Heart left ventricle (tissue), 16 donors: ENCODE measurements around the gene SH3BP1. TPM values are rescaled to one million over a fixed set of nuclear protein-coding genes. Genes with fewer than 3 reads are reported as not detected.
"Not testable (repeated sequence)": the region's sequence is repeated elsewhere in the genome, so short reads cannot be mapped to it uniquely, and the experiment has no call there.

Source experiments
- ATAC-seq, 4 donors: fragments of 200-7000 bp; cut with Tn5 transposase; one replicate each; pipeline ENCODE4 v1.9.1; 2020 to 2022; ENCODE audit warnings: moderate library complexity in 4 of 4, mild to moderate bottlenecking in 3 of 4, moderate number of reproducible peaks in 1 of 4
- DNase-seq, 5 donors: peaks; one replicate each; pipeline ENCODE4 v3.0.0-alpha.2; 2020
- H3K27ac ChIP-seq, 12 donors: fragments of 200-600 bp; sonication (generic) in 4 of 12; one replicate each; pipeline versions ENCODE4 v1.5.0 to v1.8.0; 2016 to 2022; ENCODE audit warnings: mild to moderate bottlenecking in 2 of 12
- H3K27me3 ChIP-seq, 9 donors: fragments of 200-600 bp; sonication (generic) in 2 of 9; one replicate each; pipeline versions ENCODE4 v1.5.1 to v1.8.0; 2016 to 2022; ENCODE audit warnings: mild to moderate bottlenecking in 3 of 9
- H3K36me3 ChIP-seq, 9 donors: fragments of 200-600 bp; sonication (generic) in 2 of 9; one replicate each; pipeline versions ENCODE4 v1.5.0 to v1.8.0; 2018 to 2022; ENCODE audit warnings: mild to moderate bottlenecking in 2 of 9
- H3K4me1 ChIP-seq, 12 donors: fragments of 200-600 bp; sonication (generic) in 4 of 12; one replicate each; pipeline versions ENCODE4 v1.5.0 to v1.8.0; 2016 to 2022; ENCODE audit warnings: mild to moderate bottlenecking in 3 of 12
- H3K4me3 ChIP-seq, 12 donors: fragments of 200-600 bp; sonication (generic) in 4 of 12; one replicate each; pipeline versions ENCODE4 v1.5.0 to v1.8.0; 2017 to 2022; ENCODE audit warnings: mild to moderate bottlenecking in 9 of 12, moderate library complexity in 4 of 12
- H3K9me3 ChIP-seq, 12 donors: fragments of 200-600 bp; sonication (generic) in 4 of 12; one replicate each; pipeline versions ENCODE4 v1.5.0 to v1.8.0; 2016 to 2022; ENCODE audit warnings: mild to moderate bottlenecking in 1 of 12
- POLR2A ChIP-seq, 2 donors: fragments of 450-650 bp; IDR thresholded peaks; one replicate each; pipeline ENCODE4 v1.6.1; 2017; ENCODE audit warnings: antibody characterized with exemption in 2 of 2, mild to moderate bottlenecking in 2 of 2, moderate library complexity in 2 of 2
- WGBS, 4 donors: extraction: QIAGEN DNeasy Blood & Tissue Kit in 2 of 4; methylation state at CpG; one replicate each; pipeline versions ENCODE4 v1.1.5 to v1.1.7; 2013 to 2018; 5-methylcytosine and 5-hydroxymethylcytosine counted together
- intact Hi-C, 10 donors: fragments of 100-400 bp; cut with DNase I; formaldehyde crosslinking; loops; one replicate each; pipeline versions ENCODE4 v1.11.1 to v1.14.2; 2022
- polyA plus RNA-seq, 2 donors: library from polyadenylated mRNA; stranded (reverse); fragments of 200-250 nt; gene quantifications; one replicate each; pipeline ENCODE4 v1.2.3, GENCODE V29; 2013
- total RNA-seq, 9 donors: library from RNA; depleted of rRNA in 2 of 9; stranded (reverse); fragments of >200 nt in 2 of 9; fragmentation: NEBNext Ultra II Directional in 3 of 9; extraction: Animal tissue kit (Norgen Biotek cat#: 25700) in 3 of 9; gene quantifications; one replicate each; pipeline versions ENCODE4 v1.1.0 to v1.2.4, GENCODE V29; 2016 to 2023
- TF ChIP-seq, protein P1 (sequence below), 12 donors: fragments of 200-600 bp; sonication (generic) in 4 of 12; IDR thresholded peaks; one replicate each; pipeline versions ENCODE4 v1.5.0 to v1.8.0; 2018 to 2022; ENCODE audit warnings: antibody characterized with exemption in 12 of 12, mild to moderate bottlenecking in 5 of 12
- donor health status: ischemic (EF 13 %, LVEDD 7.1; RV severe dilation, severe dysfunction).
- donor health status: healthy with polysubstance abuse.
- donor health status: DM: no; HTN: yes; CAD: no.
- donor health status: DM: no; HTN: no; CAD: no.
- donor health status: ischemic (EF 25% LVEDD 6.9; RV normal size, moderate dysfunction).
- donor health status: ischemic (EF 25% LVEDD 5.7; RV mildly dilated, moderate dysfunction).
- donor health status: healthy.
- donor health status: DM: yes; HTN: yes; CAD: no.
- donor health status: ischemic (EF 35%, LVEDD 5.7; RV mildly dilated, moderate dysfunction).
- donor health status: nonischemic (EF 11% LVEDD 7.7; RV severe dilation, severe dysfunction).
- donor health status: DM: yes; HTN: yes; CAD: no.
- donor health status: PGD.
- donor health status: ischemic (EF 29% LVEDD 5.4; RV normal size, mild dysfunction).
- donor health status: nonischemic (EF 23%, LVEDD 6.1; RV moderate dilation, normal function).

SH3BP1 gene
- total and polyA plus RNA-seq, 11 donors, result 0.44 to 19.7 (median 2.0) TPM

DNA sequence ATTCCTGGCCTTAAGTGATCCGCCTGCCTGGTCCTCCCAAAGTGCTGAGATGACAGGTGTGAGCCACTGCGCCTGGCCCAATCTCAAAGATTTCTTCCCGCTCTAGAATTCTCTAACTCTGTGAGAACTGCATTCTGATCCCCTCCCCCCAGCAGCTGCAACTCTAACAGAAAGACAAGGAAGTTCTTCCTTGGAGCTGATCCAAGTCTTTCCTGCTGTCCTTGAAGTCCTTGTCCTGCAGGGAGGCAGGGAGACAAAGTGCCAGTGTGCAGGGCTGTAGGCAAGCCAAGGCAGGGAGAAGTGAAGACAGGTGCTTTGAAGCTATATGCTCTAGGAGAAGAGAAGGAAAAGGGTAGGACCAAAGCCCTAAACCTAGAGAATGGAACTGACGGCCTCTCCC, 40.3 kb upstream of the SH3BP1 start:
- Histone ChIP-seq H3K9me3 (no peaks in the 10 kb centered on the region), H3K4me1 (peaks cover 0 to 5% (median 0%) of the 10 kb centered on the region in 12 donors), H3K27ac (no peak overlapping the region), H3K27me3 (no peaks in the 10 kb centered on the region), H3K4me3 (no peak overlapping the region), H3K36me3 (no peaks in the 10 kb centered on the region)
- ATAC-seq, result peak in 1 of 4 donors; percentile 28
- DNase-seq, result peak in 1 of 5 donors; percentile 61
- intact Hi-C loops, result loop anchor here in 2 of 10 donors (10.0 kb wide), 1 partner anchor 284 kb away; no protein-coding TSS in a partner anchor
- 50 to 67% (median 60%) methylated on average over 4 of the region's 4 CpGs for WGBS, 4 donors
- TF ChIP-seq, protein P1, sequence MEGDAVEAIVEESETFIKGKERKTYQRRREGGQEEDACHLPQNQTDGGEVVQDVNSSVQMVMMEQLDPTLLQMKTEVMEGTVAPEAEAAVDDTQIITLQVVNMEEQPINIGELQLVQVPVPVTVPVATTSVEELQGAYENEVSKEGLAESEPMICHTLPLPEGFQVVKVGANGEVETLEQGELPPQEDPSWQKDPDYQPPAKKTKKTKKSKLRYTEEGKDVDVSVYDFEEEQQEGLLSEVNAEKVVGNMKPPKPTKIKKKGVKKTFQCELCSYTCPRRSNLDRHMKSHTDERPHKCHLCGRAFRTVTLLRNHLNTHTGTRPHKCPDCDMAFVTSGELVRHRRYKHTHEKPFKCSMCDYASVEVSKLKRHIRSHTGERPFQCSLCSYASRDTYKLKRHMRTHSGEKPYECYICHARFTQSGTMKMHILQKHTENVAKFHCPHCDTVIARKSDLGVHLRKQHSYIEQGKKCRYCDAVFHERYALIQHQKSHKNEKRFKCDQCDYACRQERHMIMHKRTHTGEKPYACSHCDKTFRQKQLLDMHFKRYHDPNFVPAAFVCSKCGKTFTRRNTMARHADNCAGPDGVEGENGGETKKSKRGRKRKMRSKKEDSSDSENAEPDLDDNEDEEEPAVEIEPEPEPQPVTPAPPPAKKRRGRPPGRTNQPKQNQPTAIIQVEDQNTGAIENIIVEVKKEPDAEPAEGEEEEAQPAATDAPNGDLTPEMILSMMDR (IDR thresholded peaks at IDR 0.05), result no peak
- TF ChIP-seq POLR2A (IDR thresholded peaks at IDR 0.05), result no peak

DNA sequence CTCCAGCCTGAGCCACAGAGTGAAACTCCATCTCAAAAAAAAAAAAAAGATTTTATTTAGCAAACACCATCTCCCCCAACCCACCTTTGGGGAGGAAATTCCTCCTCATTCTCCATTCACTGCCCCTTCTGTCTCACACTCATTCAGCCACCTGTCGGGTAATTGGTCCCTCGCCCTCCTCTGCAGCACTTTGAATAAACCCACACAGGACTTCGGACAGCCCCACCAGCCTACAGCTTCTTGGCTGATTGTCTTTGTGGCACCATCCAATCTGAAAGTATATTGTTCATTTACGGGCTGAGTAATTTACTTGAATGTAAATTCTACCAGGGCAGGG, 38.3 kb upstream of the SH3BP1 start:
- TF ChIP-seq, protein P1 (IDR thresholded peaks at IDR 0.05), result no peak
- no peak for TF ChIP-seq POLR2A (IDR thresholded peaks at IDR 0.05)
- H3K9me3 ChIP-seq, result no peaks in the 10 kb centered on the region
- H3K36me3 ChIP-seq, result no peaks in the 10 kb centered on the region
- H3K27me3 ChIP-seq, result no peaks in the 10 kb centered on the region
- no peak for ATAC-seq
- no peak overlapping the region for H3K4me3 ChIP-seq
- no peak for DNase-seq
- 53 to 66% (median 58%) methylated on average over 4 of the region's 4 CpGs for WGBS, 4 donors
- intact Hi-C loops, result no loop called here
- peaks cover 0 to 5% (median 0%) of the 10 kb centered on the region in 12 donors for H3K4me1 ChIP-seq
- no peak overlapping the region for H3K27ac ChIP-seq

DNA sequence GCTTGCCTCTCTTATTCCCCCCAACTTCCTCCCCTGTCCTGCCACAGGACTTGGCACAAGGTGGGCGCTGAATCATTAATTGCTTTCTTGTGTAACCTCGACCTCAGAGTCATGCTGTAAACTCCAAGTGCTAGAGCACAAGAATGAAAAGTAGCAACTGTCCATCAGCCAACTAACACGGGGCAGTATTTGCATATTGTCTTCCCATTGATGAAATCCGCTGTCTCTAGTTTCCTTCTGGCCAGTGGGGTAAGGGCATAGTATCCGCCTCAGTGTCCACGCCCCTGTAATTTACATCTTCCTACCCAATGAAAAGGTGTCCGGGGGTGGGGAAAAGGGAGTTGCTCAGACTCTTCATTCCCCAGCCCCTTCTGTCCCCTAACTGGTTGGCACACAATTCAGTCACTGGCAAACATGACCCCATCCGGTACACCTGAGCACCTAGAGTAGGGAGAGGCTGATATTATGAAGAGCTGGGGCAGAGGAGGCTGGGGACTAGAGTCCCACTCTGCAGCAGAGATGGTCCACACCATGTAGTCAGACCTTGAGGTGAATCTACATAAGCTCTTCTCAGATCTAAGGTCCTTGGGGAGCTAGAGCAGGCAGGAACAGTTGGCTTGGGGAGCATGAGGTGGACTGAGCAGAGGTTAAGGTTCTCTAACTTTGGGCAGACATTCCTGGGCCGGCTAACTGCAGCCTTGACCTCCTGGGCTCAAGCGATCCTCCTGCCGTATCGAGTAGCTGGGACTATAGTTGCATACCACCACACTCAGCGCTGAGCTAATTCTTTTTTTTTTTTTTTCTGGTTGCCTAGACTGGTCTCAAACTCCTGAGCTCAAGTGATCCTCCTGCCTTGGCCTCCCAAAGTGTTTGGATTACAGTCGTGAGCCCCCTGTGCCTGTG, 37.7 kb upstream of the SH3BP1 start:
- WGBS, 4 donors, result 42 to 51% (median 47%) methylated on average over 14 of the region's 14 CpGs
- intact Hi-C loops, result no loop called here
- no peak for DNase-seq

DNA sequence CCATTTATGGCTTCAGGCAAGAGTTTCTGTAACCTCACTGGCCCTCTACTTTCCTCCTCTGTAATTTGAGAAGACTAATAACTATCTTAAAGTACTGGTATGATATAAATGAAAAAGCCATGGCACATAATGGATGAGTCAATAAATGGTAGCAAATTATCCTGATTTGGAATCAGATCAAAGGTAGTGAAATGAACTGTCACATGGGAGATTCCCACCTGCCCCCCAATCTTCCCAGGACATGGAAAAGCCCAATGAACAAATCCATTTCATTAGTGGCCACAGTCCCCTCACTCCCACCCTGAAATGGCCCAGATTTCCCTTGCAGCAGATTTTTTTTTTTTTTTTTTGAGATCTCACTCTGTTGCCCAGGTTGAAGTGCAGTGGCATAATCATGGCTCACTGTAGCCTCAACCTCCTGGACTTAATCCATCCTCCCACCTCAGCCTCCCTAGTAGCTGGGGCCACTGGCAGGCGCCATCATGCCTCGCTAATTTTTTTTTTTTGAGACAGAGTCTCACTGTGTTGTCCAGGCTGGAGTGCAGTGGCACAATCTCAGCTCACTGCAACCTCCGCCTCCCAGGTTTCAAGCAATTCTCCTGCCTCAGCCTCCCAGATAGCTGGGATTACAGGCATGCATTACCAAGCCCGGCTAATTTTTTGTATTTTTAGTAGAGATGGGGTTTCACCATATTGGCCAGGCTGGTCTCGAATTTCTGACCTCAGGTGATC, 36.8 kb upstream of the SH3BP1 start:
- H3K27ac ChIP-seq, DNase-seq, H3K4me3 ChIP-seq, intact Hi-C loops, ATAC-seq, H3K27me3 ChIP-seq, H3K9me3 ChIP-seq, H3K36me3 ChIP-seq: not testable (repeated sequence)
- peaks cover 0 to 16% (median 8%) of the 10 kb centered on the region in 12 donors for H3K4me1 ChIP-seq
- 80 to 93% (median 91%) methylated on average over 5 of the region's 5 CpGs for WGBS, 4 donors

More for the DNA sequence above, 37.7 kb upstream of the SH3BP1 start:
- H3K27ac ChIP-seq, result no peak overlapping the region
- peaks cover 0 to 7% (median under 1%) of the 10 kb centered on the region in 12 donors for H3K4me1 ChIP-seq
- ATAC-seq, result peak in 2 of 4 donors; percentile 14 to 26
- no peak for TF ChIP-seq POLR2A (IDR thresholded peaks at IDR 0.05)
- TF ChIP-seq, protein P1 (IDR thresholded peaks at IDR 0.05), result no peak
- H3K36me3 ChIP-seq, result no peaks in the 10 kb centered on the region
- no peak overlapping the region for H3K4me3 ChIP-seq
- H3K27me3 ChIP-seq, result no peaks in the 10 kb centered on the region
- H3K9me3 ChIP-seq, result no peaks in the 10 kb centered on the region
